Renal cortex interstitium (tissue), 15 donors: Measurements from ENCODE around the gene TMEM225. TPM values are rescaled to one million over a fixed set of nuclear protein-coding genes. Genes with fewer than 3 reads are reported as not detected.
"Not testable (repeated sequence)": the region's sequence is repeated elsewhere in the genome, so short reads cannot be mapped to it uniquely, and the experiment has no call there.

Experiments
- DNase-seq, 11 donors: peaks; one replicate each; pipeline ENCODE4 v3.0.0-alpha.2; 2013; ENCODE audit warnings: low read depth in 9 of 11, low spot score in 4 of 11; ENCODE audit errors: extremely low read depth in 1 of 11
- long read RNA-seq, 16 experiments: transcript quantifications; one replicate each; lab custom pipeline, GENCODE V29; 2026
- polyA plus RNA-seq, 3 donors: library from polyadenylated mRNA; unstranded; fragments of 120-200 nt; gene quantifications; one replicate each; pipeline ENCODE4 v1.2.1, GENCODE V29; 2013; ENCODE audit not compliant: insufficient read length in 3 of 3

Gene TMEM225, protein sequence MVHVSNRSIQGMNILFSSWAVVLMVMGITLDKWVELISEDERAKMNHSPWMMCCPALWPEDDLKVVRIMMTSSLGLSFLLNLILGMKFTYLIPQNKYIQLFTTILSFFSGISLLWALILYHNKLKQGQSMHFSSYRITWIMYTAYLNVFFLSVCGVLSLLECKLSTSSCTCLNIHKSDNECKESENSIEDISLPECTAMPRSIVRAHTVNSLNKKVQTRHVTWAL
- not detected for polyA plus RNA-seq
- long read RNA-seq, donor 1: 0 reads
- long read RNA-seq, donor 2: 0 reads
- long read RNA-seq, donor 3: 0 reads
- long read RNA-seq, donor 4: 0 reads
- long read RNA-seq, donor 5: 0 reads
- long read RNA-seq, donor 6: 0 reads
- long read RNA-seq, donor 7: 0 reads
- long read RNA-seq, donor 8: 0 reads
- long read RNA-seq, donor 9: 0 reads
- long read RNA-seq, donor 10: 0 reads
- long read RNA-seq, donor 11: 0 reads
- long read RNA-seq, donor 12: 0 reads
- long read RNA-seq, donor 13: 0 reads
- long read RNA-seq, donor 14: 0 reads
- long read RNA-seq, donor 15: 0 reads
- long read RNA-seq, donor 16: 0 reads

DNA sequence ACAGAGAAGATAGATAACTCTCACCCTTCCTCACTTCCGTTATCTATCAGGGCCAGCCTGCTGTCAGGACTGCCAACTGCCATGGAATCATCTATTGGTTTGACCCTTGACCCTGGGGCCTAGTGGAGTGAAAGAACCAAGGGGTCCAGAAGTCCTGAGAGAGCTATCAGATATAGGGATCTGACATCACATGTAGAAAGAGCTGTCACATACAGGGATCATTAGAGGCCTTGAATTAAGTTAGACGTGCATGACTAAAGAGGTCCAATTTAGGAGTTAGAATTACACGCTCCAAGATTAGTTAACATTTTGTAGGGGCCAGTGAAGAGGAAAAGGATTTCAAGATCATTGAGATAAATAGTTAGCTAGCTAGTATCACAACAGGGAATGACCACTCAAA is at the start of gene TMEM225:
Gene TMEM225, minus strand, starts transcription at position 101 of the 400 bp plus-strand sequence. CDS start 245 bp downstream, outside the sequence.
- no peak for DNase-seq

DNA sequence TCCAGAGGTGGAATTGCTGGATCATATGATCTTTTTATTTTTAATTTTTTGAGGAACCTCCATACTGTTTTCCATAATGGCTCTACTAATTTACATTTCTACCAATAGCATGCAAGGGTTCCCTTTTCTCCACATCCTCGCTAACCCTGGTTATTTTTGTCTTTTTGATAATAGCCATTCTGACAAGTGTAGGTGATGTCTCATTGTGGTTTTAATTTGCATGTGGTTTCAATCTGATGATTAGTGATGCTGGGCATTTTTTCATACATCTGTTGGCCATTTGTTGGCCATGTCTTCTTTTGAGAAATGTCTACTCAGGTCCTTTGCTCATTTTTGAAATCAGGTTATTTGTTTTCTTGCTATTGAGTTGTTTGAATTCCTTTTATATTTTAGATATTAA is 38.6 kb upstream of the TMEM225 start:
- no peak for DNase-seq

DNA sequence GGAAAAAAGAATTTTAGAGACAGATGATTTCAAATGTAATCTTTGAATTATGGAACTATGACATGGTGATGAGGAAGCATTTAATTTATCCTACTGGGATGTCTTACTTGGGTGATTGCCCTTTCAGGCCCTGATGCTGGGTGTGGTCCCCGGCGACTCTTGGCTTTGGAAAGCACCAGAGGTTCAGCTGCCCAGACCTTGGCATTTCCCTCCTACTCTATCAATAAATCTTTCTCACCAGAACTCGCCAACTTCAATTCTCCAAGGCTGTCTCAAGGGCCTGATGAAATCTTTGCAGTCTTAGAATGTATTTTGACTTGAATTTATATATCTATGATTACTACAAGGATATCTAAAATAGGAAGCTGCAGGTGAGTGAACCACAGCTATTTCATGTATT is 35.5 kb upstream of the TMEM225 start:
- DNase-seq: no peak

DNA sequence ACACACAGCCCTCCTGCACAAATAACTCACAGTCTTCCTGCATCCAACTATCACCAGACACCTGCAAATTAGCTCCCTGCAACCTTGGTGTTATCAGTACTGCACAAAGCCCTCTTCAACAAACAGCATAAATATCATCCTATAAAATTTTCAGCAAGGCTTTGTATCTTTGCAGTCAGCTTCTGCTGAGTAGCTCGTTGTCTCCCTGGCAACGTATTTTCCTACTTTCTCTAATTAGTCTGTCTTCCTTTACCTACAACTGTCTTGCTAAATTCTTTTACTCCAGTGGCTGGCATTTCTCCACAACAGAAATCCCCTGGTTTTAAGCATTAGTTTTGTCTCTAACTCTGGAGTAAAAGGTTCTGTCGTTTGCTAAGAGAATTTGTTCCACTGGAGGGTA is 20.4 kb upstream of the TMEM225 start:
- DNase-seq: no peak

DNA sequence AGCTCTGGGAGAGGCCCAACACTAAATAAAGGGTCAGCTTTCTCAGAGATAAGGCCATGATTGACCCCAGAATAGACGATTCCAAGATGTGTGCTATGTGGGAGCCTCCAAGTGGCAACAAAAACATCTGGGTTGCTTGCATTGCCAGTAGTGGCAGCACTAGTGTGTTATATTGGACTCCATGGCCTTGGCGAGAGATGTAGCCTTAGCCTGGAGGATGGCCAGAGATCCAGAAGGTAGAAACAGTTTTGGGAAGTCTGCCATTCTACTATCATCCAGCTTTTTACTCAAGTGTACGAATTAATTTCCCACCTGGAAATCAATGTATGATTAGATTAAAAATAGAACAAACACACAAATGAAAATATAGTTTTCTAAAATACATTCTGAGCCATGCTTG is 19.5 kb upstream of the TMEM225 start:
- DNase-seq: no peak

DNA sequence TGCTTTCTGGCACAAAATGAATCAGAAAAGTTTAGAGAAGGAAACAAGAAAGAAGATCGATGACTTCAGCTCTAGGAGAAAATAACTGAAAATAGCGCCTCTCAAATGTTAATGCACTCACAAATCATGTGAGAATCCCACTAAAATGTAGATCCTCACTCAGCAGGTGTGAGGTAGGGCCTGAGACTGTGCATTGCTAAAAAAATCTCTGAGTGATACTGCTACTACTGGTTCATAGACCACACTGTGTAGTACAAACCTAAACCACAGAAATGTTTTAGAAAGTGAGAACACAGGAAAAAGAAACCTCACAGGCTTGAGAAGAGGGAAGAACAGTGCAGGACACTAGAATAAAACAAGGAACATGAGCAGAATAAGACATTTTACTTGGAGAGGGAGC is 18.5 kb upstream of the TMEM225 start:
- DNase-seq: no peak

DNA sequence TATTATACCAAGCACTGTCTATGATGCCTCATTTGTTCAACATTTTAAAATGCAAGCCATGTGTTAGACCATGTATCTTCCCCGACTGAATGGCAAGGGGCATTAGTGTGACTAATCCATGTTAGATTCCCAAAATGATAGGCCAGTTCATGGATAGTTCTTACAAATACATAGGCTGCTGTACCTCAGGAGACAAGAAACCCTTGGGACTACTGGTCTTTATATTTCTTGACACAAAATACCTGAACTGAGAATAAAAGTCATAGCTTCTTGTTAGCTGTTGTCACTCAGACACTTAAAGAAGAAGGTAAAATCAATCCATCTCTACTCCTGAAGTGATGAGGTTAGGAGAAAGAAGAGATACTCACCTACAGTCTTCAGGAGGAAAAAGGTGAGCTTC is 16.4 kb upstream of the TMEM225 start, which contains the start of gene OR8D4:
Gene OR8D4, plus strand, starts transcription at position 301 of the 400 bp plus-strand sequence. CDS start 4,265 bp downstream, outside the sequence.
- DNase-seq: no peak

DNA sequence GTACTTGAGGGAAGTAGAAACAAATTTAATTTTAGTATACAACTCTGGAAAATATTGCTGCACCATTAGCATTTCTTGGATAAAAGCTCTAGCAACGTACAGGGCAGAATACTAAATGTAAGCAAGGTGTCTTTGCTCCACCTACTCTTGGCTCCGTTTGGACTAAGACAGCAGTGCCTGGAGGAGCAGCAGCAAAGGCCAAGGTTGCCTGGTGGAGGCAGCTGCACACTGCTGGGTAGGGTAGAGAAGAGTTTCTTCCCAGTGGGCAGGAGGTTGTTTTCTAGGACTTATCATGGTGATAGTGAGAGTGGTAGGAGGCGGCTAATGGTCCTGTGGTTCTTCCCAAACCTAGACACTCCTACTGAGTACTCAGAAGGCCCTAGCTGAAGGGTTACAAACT is 14.3 kb upstream of the TMEM225 start:
- no peak for DNase-seq

DNA sequence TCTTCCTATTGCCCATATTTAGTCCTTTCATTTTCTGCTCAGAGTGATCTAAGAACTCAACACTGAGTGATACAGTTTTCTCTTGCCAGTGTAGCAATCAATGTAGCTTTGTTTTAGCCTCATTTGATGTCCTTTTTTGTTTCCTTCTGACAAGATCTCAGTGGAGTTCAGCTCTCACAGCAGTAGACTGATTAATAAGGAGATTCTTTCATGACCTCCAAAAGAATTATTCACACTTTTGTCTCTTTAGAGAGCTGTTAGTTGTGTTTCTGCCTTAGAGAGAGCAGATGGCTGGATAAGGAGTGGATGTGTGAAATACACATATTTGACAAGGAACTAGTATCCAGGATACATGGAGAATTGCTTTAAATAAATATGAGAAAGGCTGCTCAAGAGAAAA is 6.6 kb upstream of the TMEM225 start:
- no peak for DNase-seq

DNA sequence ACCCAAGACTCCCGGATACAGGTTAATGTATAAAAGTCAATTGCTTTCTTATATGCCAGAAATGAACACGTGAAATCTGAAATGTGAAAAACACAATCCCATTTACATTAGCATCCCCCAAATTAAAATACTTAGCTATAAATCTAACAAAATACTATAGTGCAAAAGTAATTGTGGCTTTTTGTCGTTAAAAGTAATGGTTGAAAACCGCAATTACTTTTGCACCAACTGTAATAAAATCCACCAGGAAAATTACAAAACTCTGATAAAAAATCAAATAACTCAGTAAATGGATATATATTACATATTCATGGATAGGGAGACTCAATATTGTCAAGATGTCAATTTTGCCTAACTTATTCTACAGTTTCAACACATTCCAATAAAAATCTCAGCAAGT is 4.6 kb downstream of the TMEM225 start:
- no peak for DNase-seq

DNA sequence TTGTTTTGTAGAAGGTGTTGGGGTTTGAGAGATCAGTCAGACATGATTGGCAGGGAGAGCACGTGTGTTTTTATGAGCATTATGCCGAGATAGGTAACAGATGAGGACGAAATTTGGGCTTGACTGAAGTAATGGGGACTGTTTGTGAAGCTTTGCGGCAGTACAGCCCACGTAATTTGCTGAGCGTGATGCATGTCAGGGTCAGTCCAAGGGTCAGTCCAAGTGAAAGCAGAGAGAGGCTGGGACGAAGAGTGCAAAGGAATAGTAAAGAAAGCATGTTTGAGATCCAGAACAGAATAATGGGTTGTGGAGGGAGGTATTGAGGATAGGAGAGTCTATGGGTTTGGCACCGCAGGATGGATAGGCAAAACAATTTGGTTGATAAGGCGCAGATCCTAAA is 17.7 kb downstream of the TMEM225 start:
- DNase-seq: not testable (repeated sequence)

DNA sequence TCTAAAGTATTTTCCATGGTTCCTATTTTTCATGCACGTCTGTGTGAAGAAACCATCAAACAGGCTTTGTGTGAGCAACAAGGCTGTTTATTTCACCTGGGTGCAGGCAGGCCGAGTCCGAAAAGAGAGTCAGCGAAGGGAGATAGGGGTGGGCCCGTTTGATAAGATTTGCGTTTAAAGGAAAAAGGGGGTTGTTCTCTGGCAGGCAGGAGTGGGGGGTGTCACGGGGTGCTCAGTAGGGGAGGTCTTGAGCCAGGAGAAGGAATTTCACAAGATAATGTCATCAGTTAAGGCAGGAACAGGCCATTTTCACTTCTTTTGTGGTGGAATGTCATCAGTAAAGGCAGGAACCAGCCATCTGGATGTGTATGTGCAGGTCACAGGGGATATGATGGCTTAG is 20.2 kb downstream of the TMEM225 start:
- DNase-seq: not testable (repeated sequence)

DNA sequence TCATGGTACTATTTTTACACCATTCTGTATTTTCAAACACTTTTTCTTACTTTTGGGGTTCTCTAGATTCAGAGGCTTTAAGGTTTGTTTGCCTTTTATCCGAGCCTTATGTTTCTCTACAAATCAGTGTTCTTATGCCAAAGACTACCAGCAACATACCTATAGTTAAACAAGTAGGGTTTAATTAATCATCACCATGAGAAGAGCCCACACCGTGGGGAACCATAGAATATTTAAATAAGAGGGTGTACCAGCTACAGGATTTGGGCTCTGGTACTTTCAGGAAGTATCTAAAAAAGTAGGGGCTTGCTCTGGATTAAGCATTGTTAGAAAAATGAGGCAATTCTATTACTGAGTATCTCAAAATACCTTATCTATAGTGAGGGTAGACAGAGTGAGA is 25.7 kb downstream of the TMEM225 start:
- DNase-seq: no peak

DNA sequence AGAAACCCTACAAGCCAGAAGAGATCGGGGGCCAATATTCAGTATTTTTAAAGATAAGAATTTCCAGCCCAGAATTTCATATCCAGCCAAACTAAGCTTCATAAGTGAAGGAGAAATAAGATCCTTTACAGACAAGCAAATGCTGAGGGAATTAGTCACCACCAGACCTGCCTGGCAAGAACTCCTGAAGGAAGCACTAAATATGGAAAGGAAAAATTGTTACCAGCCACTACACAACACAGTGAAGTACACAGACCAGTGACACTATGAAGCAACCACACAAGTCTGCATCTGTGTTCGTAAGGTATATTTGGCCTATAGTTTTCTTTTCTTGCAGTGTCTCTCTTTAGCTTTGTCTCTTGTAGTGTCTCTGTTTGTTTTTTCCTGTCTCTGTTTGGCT is 29.0 kb downstream of the TMEM225 start:
- DNase-seq: no peak

DNA sequence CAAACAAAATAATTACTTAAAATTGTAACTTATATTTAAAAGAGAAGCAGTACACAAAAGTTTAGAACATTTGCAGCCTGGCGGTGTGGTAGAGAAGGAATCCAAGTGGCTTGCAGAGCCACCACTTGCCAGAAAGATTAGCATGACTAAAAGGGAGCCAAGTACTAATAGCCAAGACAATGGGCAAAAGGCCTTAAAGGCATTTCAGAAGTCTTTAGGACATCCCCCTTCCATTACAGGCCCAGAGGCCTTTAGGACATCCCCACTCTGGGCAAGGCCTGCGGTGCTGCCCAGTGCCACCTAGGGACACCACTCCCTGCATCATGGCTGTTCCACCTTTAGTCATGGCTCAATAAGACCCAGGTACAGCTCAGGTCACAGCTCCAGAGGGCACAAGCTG is 32.4 kb downstream of the TMEM225 start:
- no peak for DNase-seq

DNA sequence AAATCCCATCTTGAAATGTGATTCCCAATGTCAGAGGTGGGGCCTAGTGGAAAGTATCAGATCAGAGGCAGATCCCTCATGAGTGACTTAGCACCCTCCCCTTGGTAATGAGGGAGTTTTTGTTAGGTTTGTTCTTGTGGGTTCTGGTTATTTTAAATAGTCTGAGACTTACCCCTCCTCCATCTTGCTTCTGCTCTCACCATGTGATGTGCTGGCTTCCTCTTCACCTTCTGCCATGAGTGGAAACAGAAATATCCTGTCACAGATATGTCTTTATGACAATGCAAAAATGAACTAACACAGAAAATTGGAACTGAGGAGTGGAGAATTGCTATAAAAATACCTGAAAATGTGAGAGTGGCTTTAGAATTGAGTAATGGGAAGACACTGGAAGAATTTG is 33.1 kb downstream of the TMEM225 start:
- DNase-seq: no peak

DNA sequence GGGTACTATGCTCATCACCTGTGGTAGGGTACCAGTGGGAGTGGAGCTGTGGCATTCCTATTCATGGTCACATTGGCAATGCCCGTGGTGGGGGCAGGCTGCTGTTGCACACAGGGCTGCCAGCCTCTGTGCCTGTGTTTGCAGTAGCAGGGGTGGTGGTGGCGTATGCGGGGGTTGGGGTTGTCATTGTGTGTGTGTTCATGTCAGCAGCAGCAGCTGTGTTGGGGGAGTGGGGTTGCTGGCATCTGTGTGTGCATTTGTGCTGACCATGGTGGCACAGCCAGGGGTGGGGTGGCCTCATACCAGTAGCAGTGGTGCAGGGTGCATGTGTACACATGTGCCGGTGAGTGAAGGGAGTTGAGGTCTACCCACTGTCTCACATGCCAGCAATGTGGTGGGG is 34.4 kb downstream of the TMEM225 start:
- DNase-seq: no peak

DNA sequence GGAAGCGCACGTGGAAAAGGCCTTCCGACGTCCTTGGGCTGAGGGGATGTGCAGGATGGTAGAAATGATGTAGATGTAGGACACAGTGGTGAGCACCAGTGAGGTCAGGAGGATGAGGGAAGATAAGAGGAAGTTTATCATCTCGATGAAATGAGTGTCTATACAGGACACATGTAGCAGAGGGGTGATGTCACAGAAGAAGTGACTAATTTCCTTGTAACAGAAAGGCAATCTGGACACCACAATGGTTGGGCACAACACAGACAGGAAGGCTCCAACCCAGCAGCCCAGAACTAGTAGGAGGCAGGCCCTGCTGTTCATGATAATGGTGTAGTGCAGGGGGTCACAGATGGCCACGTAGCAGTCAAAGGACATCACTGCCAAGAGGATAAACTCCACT is 44.3 kb downstream of the TMEM225 start:
- no peak for DNase-seq

DNA sequence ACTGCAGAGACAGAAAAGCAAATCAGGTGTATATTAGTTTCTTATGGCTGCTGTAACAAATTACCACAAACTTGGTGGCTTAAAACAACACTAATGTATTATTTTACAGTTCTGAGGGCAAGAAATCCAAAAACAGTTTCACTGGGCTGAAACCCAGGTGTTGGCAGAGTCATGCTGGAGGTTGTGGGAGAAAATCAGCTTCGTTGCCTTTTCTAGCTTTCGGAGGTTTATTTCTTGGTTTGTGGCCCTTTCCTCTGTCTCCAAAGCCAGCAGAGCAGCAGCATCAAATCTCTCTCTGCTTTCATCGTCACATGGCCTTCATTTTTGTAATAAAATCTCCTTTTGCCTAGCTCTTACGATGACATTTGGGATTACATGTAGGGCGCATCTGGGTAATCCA is 46.3 kb downstream of the TMEM225 start:
- DNase-seq: no peak

DNA sequence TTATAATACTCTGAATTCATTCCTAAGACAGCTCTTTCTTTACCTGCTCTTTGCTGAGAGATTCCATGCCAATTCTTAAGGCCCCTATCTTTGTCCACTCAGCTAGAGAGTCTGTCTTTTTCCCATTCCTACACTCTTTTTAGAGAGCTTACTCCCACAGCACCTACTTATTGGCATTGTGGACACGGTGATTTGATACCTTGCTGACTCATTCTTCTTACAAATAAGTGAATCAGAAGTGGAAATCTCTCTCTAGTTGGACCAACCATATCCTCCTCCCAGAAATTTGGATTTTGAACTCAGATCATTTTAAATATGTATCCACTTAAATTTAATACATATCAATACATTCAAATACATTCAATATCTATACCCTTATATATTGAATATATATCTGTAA is 46.8 kb downstream of the TMEM225 start:
- no peak for DNase-seq

DNA sequence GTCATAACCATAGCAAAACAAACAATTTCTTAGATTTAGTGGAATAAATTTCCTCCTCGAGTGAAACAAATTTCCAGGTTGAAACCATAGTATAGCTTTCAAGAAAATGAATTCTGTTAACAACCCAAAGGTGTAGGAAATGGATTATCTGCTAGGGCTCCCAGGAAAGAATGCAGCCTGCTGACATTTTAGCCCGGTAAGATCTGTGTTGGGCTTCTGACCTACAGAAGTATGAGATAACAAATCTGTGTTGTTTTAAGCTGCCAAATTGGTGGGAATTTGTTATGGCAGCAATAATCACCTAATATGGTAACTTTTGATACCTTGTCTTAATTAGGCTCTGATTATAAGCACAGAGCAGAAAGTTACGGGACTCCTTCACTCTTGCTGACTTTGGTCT is 47.3 kb downstream of the TMEM225 start:
- no peak for DNase-seq
